Activated CD8-positive, alpha-beta memory T cell treated with anti-CD3 and anti-CD28 coated beads, Interleukin-2, amount 10 ng/mL, durations not matched to agents 7 days and 5 days (primary cell): Measurements from ENCODE around the gene GLIPR2. TPM values are rescaled to one million over a fixed set of nuclear protein-coding genes. Genes with fewer than 3 reads are reported as not detected.
"Not testable (repeated sequence)": the region's sequence is repeated elsewhere in the genome, so short reads cannot be mapped to it uniquely, and the experiment has no call there.

Experiments
- ATAC-seq: fragments of 150-1000 bp; cut with Tn5 transposase; one replicate; pipeline ENCODE4 v1.10.0; 2021; ENCODE audit warnings: moderate library complexity
- CTCF ChIA-PET: fragments of 350-600 bp; sonication (Branson Sonifier 250); formaldehyde crosslinking; loops from one replicate; lab custom pipeline; 2021; ENCODE audit warnings: antibody characterized with exemption; lab: Charles Lee
- DNase-seq: peaks from one replicate; pipeline ENCODE4 v3.0.0-alpha.2; 2020
- H3K27ac Mint-ChIP-seq: one replicate; pipeline ENCODE4 v1.8.0; 2021; ENCODE audit warnings: mild to moderate bottlenecking, mixed read lengths
- H3K27me3 Mint-ChIP-seq: one replicate; pipeline ENCODE4 v1.8.0; 2021; ENCODE audit warnings: mixed read lengths
- H3K36me3 Mint-ChIP-seq: one replicate; pipeline ENCODE4 v1.8.0; 2021; ENCODE audit warnings: mild to moderate bottlenecking, mixed read lengths
- H3K4me1 Mint-ChIP-seq: one replicate; pipeline ENCODE4 v1.8.0; 2021; ENCODE audit warnings: mixed read lengths
- H3K4me3 Mint-ChIP-seq: one replicate; pipeline ENCODE4 v1.8.0; 2021; ENCODE audit warnings: mild to moderate bottlenecking, moderate library complexity, mixed read lengths
- H3K9me3 Mint-ChIP-seq: one replicate; pipeline ENCODE4 v1.8.0; 2022; ENCODE audit warnings: low read depth, mixed read lengths
- total RNA-seq, 2 experiments: library from RNA; stranded (reverse); gene quantifications; one replicate each; pipeline ENCODE4 v1.2.3, GENCODE V29; 2021

GLIPR2 gene
- total RNA-seq, 2 experiments from 2014 or later = 28.4 to 49.8 TPM

DNA sequence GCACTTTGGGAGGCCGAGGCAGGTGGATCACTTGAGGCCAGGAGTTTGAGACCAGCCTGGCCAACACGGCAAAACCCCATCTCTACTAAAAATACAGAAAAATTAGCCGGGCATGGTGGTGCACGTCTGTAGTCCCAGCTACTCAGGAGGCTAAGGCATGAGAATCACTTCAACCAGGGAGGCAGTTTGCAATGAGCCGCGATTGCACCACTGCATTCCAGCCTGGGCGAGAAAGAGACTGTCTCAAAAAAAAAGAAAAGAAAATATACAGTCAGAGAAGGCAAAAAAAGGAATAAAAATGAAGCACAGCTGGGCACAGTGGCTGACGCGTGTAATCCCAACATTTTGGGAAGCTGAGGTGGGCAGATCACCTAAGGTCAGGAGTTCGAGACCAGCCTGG is 40.0 kb downstream of the GLIPR2 start:
- not testable (repeated sequence) for H3K27me3 Mint-ChIP-seq, DNase-seq, H3K9me3 Mint-ChIP-seq, H3K36me3 Mint-ChIP-seq, H3K27ac Mint-ChIP-seq, ATAC-seq, H3K4me3 Mint-ChIP-seq
- peaks cover 13% of the 10 kb centered on the region for H3K4me1 Mint-ChIP-seq
- CTCF ChIA-PET = interaction anchor here (0.9 to 2.6 kb wide), 4 partner anchors 10 to 153 kb away, joined by 3 to 11 read pairs (median 4); partner anchors contain the start of gene CLTA

DNA sequence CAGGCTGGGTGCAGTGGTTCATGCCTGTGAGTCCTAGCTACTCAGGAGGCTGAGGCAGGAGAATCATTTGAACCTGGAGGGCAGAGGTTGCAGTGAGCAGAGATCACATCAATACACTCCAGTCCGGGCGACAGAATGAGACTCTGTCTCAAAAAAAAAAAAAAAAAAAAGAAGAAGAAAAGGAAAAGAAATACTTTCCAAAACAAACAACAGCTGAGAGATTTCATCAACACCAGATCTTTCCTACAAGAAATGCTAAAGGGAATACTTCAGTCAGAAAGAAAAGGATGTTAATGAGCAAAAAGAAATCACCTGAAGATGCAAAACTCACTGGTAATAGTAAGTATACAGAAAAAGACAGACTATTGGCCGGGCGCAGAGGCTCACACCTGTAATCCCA is 41.0 kb downstream of the GLIPR2 start:
- Mint-ChIP-seq H3K27ac (no peak overlapping the region), H3K27me3 (peaks cover 7% of the 10 kb centered on the region), H3K4me1 (peaks cover 13% of the 10 kb centered on the region), H3K9me3 (no peaks in the 10 kb centered on the region), H3K36me3 (no peaks in the 10 kb centered on the region), H3K4me3 (no peak overlapping the region)
- CTCF ChIA-PET = interaction anchor here (0.9 to 2.6 kb wide), 4 partner anchors 12 to 75 kb away, joined by 3 to 11 read pairs (median 6); partner anchors contain the start of gene CLTA
- DNase-seq = no peak
- ATAC-seq = no peak

- H3K9me3 Mint-ChIP-seq, H3K27ac Mint-ChIP-seq, CTCF ChIA-PET, H3K36me3 Mint-ChIP-seq, H3K4me3 Mint-ChIP-seq, ATAC-seq, DNase-seq, H3K27me3 Mint-ChIP-seq: not testable (repeated sequence)
- peaks cover 11% of the 10 kb centered on the region for H3K4me1 Mint-ChIP-seq
Observed at GRCh38 chr9:36180243-36180642, 43.7 kb downstream of the GLIPR2 start.

DNA sequence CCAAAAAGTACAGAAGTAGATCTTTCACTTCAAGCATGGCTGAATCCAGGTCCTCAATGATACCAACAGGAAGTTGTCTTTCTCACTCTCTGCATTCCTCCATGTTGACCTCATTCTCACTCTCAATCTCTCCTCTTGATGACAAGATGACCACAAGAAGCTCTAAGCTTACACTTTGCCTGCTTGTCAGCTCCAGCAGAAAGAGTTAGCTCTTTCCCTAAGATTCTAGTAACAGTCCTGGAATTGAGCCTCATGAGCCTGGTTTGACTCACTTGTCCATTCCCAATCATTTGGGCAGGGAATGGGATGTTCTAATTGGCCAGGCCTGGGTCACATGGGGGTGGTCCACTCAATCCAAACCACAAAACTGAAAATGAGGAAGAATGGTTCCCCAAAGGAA is 50.9 kb downstream of the GLIPR2 start:
- peaks cover 3% of the 10 kb centered on the region for H3K27me3 Mint-ChIP-seq
- H3K9me3 Mint-ChIP-seq = no peaks in the 10 kb centered on the region
- H3K27ac Mint-ChIP-seq = no peak overlapping the region
- peaks cover 29% of the 10 kb centered on the region for H3K4me1 Mint-ChIP-seq
- no peak overlapping the region for H3K4me3 Mint-ChIP-seq
- ATAC-seq = no peak
- CTCF ChIA-PET = interaction anchor here (0.8 to 1.0 kb wide), 3 partner anchors 29 to 84 kb away, joined by 3 read pairs; no protein-coding TSS in a partner anchor
- peaks cover 2% of the 10 kb centered on the region for H3K36me3 Mint-ChIP-seq
- DNase-seq = no peak

DNA sequence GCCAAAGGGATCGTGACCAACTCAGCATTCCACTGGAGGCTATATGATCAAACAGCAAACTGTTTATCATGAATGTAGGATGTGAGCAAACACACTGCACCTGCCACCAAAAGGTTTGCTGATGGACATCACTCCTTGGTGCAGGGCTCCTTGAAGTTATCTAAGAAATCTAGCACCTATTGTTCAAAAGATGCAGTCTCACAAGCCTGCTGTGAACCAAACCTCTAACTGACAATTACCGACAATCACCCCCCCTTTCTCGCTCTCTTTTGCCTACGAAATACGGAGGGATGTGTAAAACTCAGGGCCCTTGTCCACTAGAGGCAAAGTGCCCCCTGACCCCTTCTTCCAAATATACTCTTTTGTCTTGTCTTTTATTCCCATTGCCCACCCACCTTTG is 51.7 kb downstream of the GLIPR2 start:
- Mint-ChIP-seq H3K36me3 (peaks cover 2% of the 10 kb centered on the region), H3K27me3 (peaks cover 3% of the 10 kb centered on the region), H3K27ac (no peak overlapping the region), H3K4me3 (no peak overlapping the region), H3K9me3 (no peaks in the 10 kb centered on the region), H3K4me1 (peaks cover 37% of the 10 kb centered on the region)
- no peak for ATAC-seq
- CTCF ChIA-PET = no interaction called here
- DNase-seq = no peak

- H3K4me1 Mint-ChIP-seq = peaks cover 53% of the 10 kb centered on the region
Observed at GRCh38 chr9:36189976-36190375, 53.4 kb downstream of the GLIPR2 start.

GRCh38 chr9:36190388-36191289 is 54.1 kb downstream of the GLIPR2 start, which contains the start of gene CLTA:
Gene CLTA, plus strand, starts transcription at chr9:36190921. Its CDS starts 136 bp downstream, at chr9:36191057.
- Mint-ChIP-seq H3K4me3 (peak within 1 kb of the TSS; percentile 99), H3K27ac (peak within 1 kb of the TSS; percentile 93), H3K4me1 (peaks cover 59% of the 10 kb centered on the region), H3K27me3 (peaks cover 3% of the 10 kb centered on the region), H3K9me3 (no peaks in the 10 kb centered on the region), H3K36me3 (peaks cover 20% of the 10 kb centered on the region)
- CTCF ChIA-PET = interaction anchor here (0.7 to 4.4 kb wide), 26 partner anchors 9 to 247 kb away, joined by 3 to 34 read pairs (median 4); partner anchors contain the start of genes CCIN, GNE and RECK
- ATAC-seq (peak; percentile 98), DNase-seq (peak; percentile 98)

More at GRCh38 chr9:36189976-36190375, 53.4 kb downstream of the GLIPR2 start:
- no peaks in the 10 kb centered on the region for H3K9me3 Mint-ChIP-seq
- ATAC-seq (no peak), DNase-seq (no peak)
- H3K27me3 Mint-ChIP-seq = peaks cover 3% of the 10 kb centered on the region
- H3K27ac Mint-ChIP-seq = no peak overlapping the region
- peak overlapping the region; percentile 99 for H3K4me3 Mint-ChIP-seq
- H3K36me3 Mint-ChIP-seq = peaks cover 15% of the 10 kb centered on the region
- CTCF ChIA-PET = interaction anchor here (0.7 to 4.4 kb wide), 27 partner anchors 8 to 246 kb away, joined by 3 to 34 read pairs (median 4); partner anchors contain the start of genes CCIN and RECK

- peaks cover 58% of the 10 kb centered on the region for H3K4me1 Mint-ChIP-seq
- H3K9me3 Mint-ChIP-seq = no peaks in the 10 kb centered on the region
- DNase-seq (peak; percentile 69), ATAC-seq (peak; percentile 24)
- CTCF ChIA-PET = interaction anchor here (0.7 to 4.4 kb wide), 21 partner anchors 10 to 247 kb away, joined by 3 to 34 read pairs (median 4); partner anchors contain the start of genes GNE and RECK
- peaks cover 3% of the 10 kb centered on the region for H3K27me3 Mint-ChIP-seq
- peak overlapping the region; percentile 99 for H3K4me3 Mint-ChIP-seq
- H3K27ac Mint-ChIP-seq = peak overlapping the region; percentile 93
- peaks cover 20% of the 10 kb centered on the region for H3K36me3 Mint-ChIP-seq
Observed at GRCh38 chr9:36191290-36191645, 54.7 kb downstream of the GLIPR2 start.

DNA sequence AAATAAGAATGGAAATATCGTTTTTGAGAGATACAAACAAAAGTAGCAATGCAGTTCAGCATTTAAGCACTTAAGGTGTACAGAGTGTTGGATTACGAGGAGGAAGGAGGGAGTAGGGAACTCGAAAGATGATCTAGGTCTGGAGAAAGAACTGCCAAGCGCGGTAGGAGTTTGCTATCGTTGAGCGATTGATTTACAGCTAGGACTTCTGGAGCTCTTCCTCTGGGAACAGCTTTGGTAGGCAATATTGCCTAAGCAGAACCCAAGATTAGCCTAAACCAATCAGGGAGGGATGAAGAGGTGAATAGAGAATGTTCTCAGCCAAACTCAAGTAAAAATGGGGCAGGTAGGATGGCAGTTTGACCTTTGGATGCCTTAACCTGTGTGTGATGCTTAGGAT is 55.2 kb downstream of the GLIPR2 start:
- H3K4me1 Mint-ChIP-seq = peaks cover 61% of the 10 kb centered on the region
- DNase-seq (no peak), ATAC-seq (no peak)
- peak overlapping the region; percentile 93 for H3K27ac Mint-ChIP-seq
- H3K9me3 Mint-ChIP-seq = no peaks in the 10 kb centered on the region
- H3K36me3 Mint-ChIP-seq = peaks cover 22% of the 10 kb centered on the region
- H3K27me3 Mint-ChIP-seq = peaks cover 3% of the 10 kb centered on the region
- H3K4me3 Mint-ChIP-seq = peak overlapping the region; percentile 99
- CTCF ChIA-PET = interaction anchor here (1.0 to 4.4 kb wide), 8 partner anchors 10 to 183 kb away, joined by 3 to 20 read pairs (median 4); no protein-coding TSS in a partner anchor

GRCh38 chr9:36192196-36192595 is 55.7 kb downstream of the GLIPR2 start:
- H3K4me1 Mint-ChIP-seq = peaks cover 59% of the 10 kb centered on the region

GRCh38 chr9:36193023-36193422 is 56.5 kb downstream of the GLIPR2 start:
- peaks cover 55% of the 10 kb centered on the region for H3K4me1 Mint-ChIP-seq
- no peak for DNase-seq
- CTCF ChIA-PET = interaction anchor here (0.9 to 4.4 kb wide), 5 partner anchors 9 to 90 kb away, joined by 3 to 20 read pairs (median 5); no protein-coding TSS in a partner anchor
- H3K36me3 Mint-ChIP-seq = peaks cover 26% of the 10 kb centered on the region
- H3K9me3 Mint-ChIP-seq = no peaks in the 10 kb centered on the region
- ATAC-seq = no peak
- peak overlapping the region; percentile 99 for H3K4me3 Mint-ChIP-seq
- peaks cover 3% of the 10 kb centered on the region for H3K27me3 Mint-ChIP-seq
- no peak overlapping the region for H3K27ac Mint-ChIP-seq

More at GRCh38 chr9:36192196-36192595, 55.7 kb downstream of the GLIPR2 start:
- Mint-ChIP-seq H3K36me3 (peaks cover 22% of the 10 kb centered on the region), H3K27ac (no peak overlapping the region), H3K27me3 (peaks cover 3% of the 10 kb centered on the region), H3K4me3 (peak overlapping the region; percentile 99), H3K9me3 (no peaks in the 10 kb centered on the region)
- no peak for ATAC-seq
- CTCF ChIA-PET = interaction anchor here (1.0 to 4.4 kb wide), 4 partner anchors 10 to 89 kb away, joined by 3 to 20 read pairs (median 10); no protein-coding TSS in a partner anchor
- DNase-seq = no peak

- H3K27me3 Mint-ChIP-seq = no peaks in the 10 kb centered on the region
- peaks cover 30% of the 10 kb centered on the region for H3K36me3 Mint-ChIP-seq
- CTCF ChIA-PET = interaction anchor here (1.2 to 2.0 kb wide), 4 partner anchors 10 to 134 kb away, joined by 3 to 6 read pairs (median 4); no protein-coding TSS in a partner anchor
- no peaks in the 10 kb centered on the region for H3K9me3 Mint-ChIP-seq
- peaks cover 52% of the 10 kb centered on the region for H3K4me1 Mint-ChIP-seq
- peak overlapping the region; percentile 44 for H3K27ac Mint-ChIP-seq
- no peak for DNase-seq
- no peak for ATAC-seq
- no peak overlapping the region for H3K4me3 Mint-ChIP-seq
Observed at GRCh38 chr9:36194326-36195000, 57.9 kb downstream of the GLIPR2 start.
